ENCODE data around the gene COMMD1.
A peak's percentile ranks its signal among the peaks of the same experiment; 100 is the strongest.

- TF ChIP-seq CTCF (IDR thresholded peaks at IDR 0.05 in 8 of 11, conservative IDR thresholded peaks at IDR 0.05 in 3 of 11) (peak in 3 of 11 experiments; percentile 9 to 29 (median 20)), POLR2A (IDR thresholded peaks at IDR 0.05) (no peak)
These were observed 108.6 kb downstream of the COMMD1 start for GRCh38 chr2:62014102-62014501.
